B cell (primary cell): ENCODE results near the gene TBC1D3B. TPM values are rescaled to one million over a fixed set of nuclear protein-coding genes. Genes with fewer than 3 reads are reported as not detected.
"Not testable (repeated sequence)": the region's sequence is repeated elsewhere in the genome, so short reads cannot be mapped to it uniquely, and the experiment has no call there.

Experiments
- ATAC-seq: fragments of 200-7000 bp; cut with Tn5 transposase; one replicate; pipeline ENCODE4 v1.10.0; 2021; ENCODE audit warnings: low read depth, mild to moderate bottlenecking, moderate number of reproducible peaks, moderate library complexity
- CTCF ChIA-PET: fragments of 350-600 bp; sonication (Branson Sonifier 250); formaldehyde crosslinking; loops from one replicate; lab custom pipeline; 2021; ENCODE audit warnings: antibody characterized with exemption, inconsistent platforms; lab: Charles Lee
- POLR2A ChIA-PET: fragments of 350-600 bp; sonication (Branson Sonifier 250); formaldehyde crosslinking; loops from one replicate; lab custom pipeline; 2021; ENCODE audit warnings: antibody characterized with exemption; lab: Charles Lee
- DNase-seq: peaks from one replicate; pipeline ENCODE4 v3.0.0; 2013
- H2AFZ ChIP-seq: 2 replicates; pipeline ENCODE4 v1.6.1; 2012; ENCODE audit warnings: mild to moderate bottlenecking, low read depth, low read length; ENCODE audit not compliant: insufficient read depth, poor library complexity, severe bottlenecking
- H3K27ac ChIP-seq, 2 donors: 1 replicate in 1 of 2; 2 replicates in 1 of 2; pipeline ENCODE4 v1.5.1; 2012 to 2013; ENCODE audit warnings: low read length in 2 of 2, mild to moderate bottlenecking in 2 of 2, moderate library complexity in 1 of 2
- H3K27me3 ChIP-seq, 4 experiments: fragments of 200-600 bp in 1 of 4; sonication (generic) in 1 of 4; replicated peaks in 1 of 4; 1 replicate in 2 of 4; 2 replicates in 2 of 4; pipeline versions ENCODE4 v1.6.1 to v1.7.0; 2013 to 2016; ENCODE audit warnings: low read length in 3 of 4, mild to moderate bottlenecking in 2 of 4, mixed read lengths in 1 of 4, moderate library complexity in 1 of 4; ENCODE audit not compliant: insufficient read depth in 4 of 4, control insufficient read depth in 3 of 4; ENCODE audit errors: control extremely low read depth in 1 of 4
- H3K36me3 ChIP-seq, 2 experiments: replicated peaks in 1 of 2; 1 replicate in 1 of 2; 2 replicates in 1 of 2; pipeline versions ENCODE4 v1.6.1 to v1.7.1; 2013; ENCODE audit warnings: low read length in 1 of 2; ENCODE audit not compliant: insufficient read depth in 2 of 2, control insufficient read depth in 1 of 2; ENCODE audit errors: control extremely low read depth in 1 of 2, extremely low read depth in 1 of 2
- H3K4me1 ChIP-seq, 2 donors: fragments of 200-600 bp in 1 of 2; sonication (generic) in 1 of 2; 1 replicate in 1 of 2; 2 replicates in 1 of 2; pipeline versions ENCODE4 v1.5.1 to v1.6.1; 2013 to 2017; ENCODE audit warnings: low read length in 2 of 2; ENCODE audit not compliant: control insufficient read depth in 2 of 2, insufficient read depth in 2 of 2
- H3K4me2 ChIP-seq: replicated peaks from 2 replicates; pipeline ENCODE3; 2012; ENCODE audit warnings: mild to moderate bottlenecking, low read depth, low read length; ENCODE audit not compliant: poor library complexity, severe bottlenecking
- H3K4me3 ChIP-seq, 5 experiments: fragments of 200-600 bp in 1 of 5; sonication (generic) in 1 of 5; 1 replicate in 3 of 5; 2 replicates in 2 of 5; pipeline versions ENCODE4 v1.5.1 to v1.7.0; 2011 to 2016; ENCODE audit warnings: low read length in 4 of 5, mild to moderate bottlenecking in 4 of 5, low read depth in 2 of 5, control low read depth in 1 of 5, moderate library complexity in 1 of 5; ENCODE audit not compliant: insufficient read depth in 1 of 5; ENCODE audit errors: control extremely low read depth in 1 of 5, extremely low read depth in 1 of 5
- H3K79me2 ChIP-seq: fragments of 200-600 bp; sonication (generic); one replicate; pipeline ENCODE4 v1.6.0; 2016; ENCODE audit warnings: low read length; ENCODE audit not compliant: control insufficient read depth, insufficient read depth
- H3K9ac ChIP-seq: fragments of 200-600 bp; sonication (generic); 2 replicates; pipeline ENCODE4 v1.6.1; 2017; ENCODE audit warnings: mild to moderate bottlenecking, low read length, moderate library complexity
- H3K9me3 ChIP-seq, 3 donors: one replicate each; pipeline versions ENCODE4 v1.6.1 to v1.7.1; 2013; ENCODE audit warnings: low read length in 2 of 3; ENCODE audit not compliant: control insufficient read depth in 2 of 3, insufficient read depth in 1 of 3; ENCODE audit errors: control extremely low read depth in 1 of 3
- H4K20me1 ChIP-seq: 2 replicates; pipeline ENCODE4 v1.6.0; 2012; ENCODE audit warnings: mild to moderate bottlenecking, low read length; ENCODE audit not compliant: insufficient read depth, control insufficient read depth, poor library complexity, severe bottlenecking
- H3K27ac Mint-ChIP-seq: one replicate; pipeline ENCODE4 v1.8.0; 2021; ENCODE audit warnings: mixed read lengths
- H3K27me3 Mint-ChIP-seq: one replicate; pipeline ENCODE4 v1.8.0; 2021; ENCODE audit warnings: mixed read lengths
- H3K4me1 Mint-ChIP-seq: one replicate; pipeline ENCODE4 v1.8.0; 2021; ENCODE audit warnings: mixed read lengths
- H3K4me3 Mint-ChIP-seq: one replicate; pipeline ENCODE4 v1.8.0; 2021; ENCODE audit warnings: mixed read lengths
- H3K9me3 Mint-ChIP-seq: one replicate; pipeline ENCODE4 v1.8.0; 2022; ENCODE audit warnings: mixed read lengths; ENCODE audit not compliant: insufficient read depth
- CTCF ChIP-seq: fragments of 200-600 bp; IDR thresholded peaks from one replicate; pipeline ENCODE4 v1.8.0; 2022; ENCODE audit warnings: antibody characterized with exemption, mild to moderate bottlenecking
- EZH2 ChIP-seq: IDR thresholded peaks from 2 replicates; pipeline ENCODE4 v1.6.1; 2012; ENCODE audit warnings: borderline replicate concordance, low read depth, mild to moderate bottlenecking, moderate library complexity, low read length; ENCODE audit not compliant: insufficient read depth, poor library complexity, severe bottlenecking
- WGBS: methylation state at CpG from one replicate; pipeline ENCODE4 v1.1.5; 2013; ENCODE audit warnings: missing lambda C conversion rate; ENCODE audit not compliant: insufficient coverage; 5-methylcytosine and 5-hydroxymethylcytosine counted together
- intact Hi-C: fragments of 100-400 bp; cut with micrococcal nuclease; formaldehyde crosslinking; loops from one replicate; pipeline ENCODE4 v1.10.0; 2022
- polyA plus RNA-seq: library from polyadenylated mRNA; depleted of rRNA; stranded (reverse); fragments of >200 nt; gene quantifications from 2 replicates; pipeline ENCODE4 v1.2.3, GENCODE V29; 2012
- total RNA-seq, 2 donors: library from RNA; stranded (reverse); fragments of 120-200 nt in 1 of 2; gene quantifications; 1 replicate in 1 of 2; 2 replicates in 1 of 2; pipeline versions ENCODE4 v1.2.3 to v1.2.4, GENCODE V29; 2013 to 2022

Gene TBC1D3B
- total and polyA plus RNA-seq, 2 donors (not counting 1 experiment from before 2014, with no cell fraction given): 3.2 to 17.3 TPM

GRCh38 chr17:36193216-36193775 lies 16.9 kb upstream of the TBC1D3B start:
- H3K27me3 Mint-ChIP-seq: no peaks in the 10 kb centered on the region
- H3K4me1 Mint-ChIP-seq: peaks cover 27% of the 10 kb centered on the region
- ChIA-PET CTCF (no interaction called here), POLR2A (no interaction called here)
- no CpG with 5 or more reads among the region's 1 CpG for WGBS
- Histone ChIP-seq H3K27me3 (peaks cover 0 to 32% (median 0%) of the 10 kb centered on the region in 4 experiments), H3K36me3 (no peaks in the 10 kb centered on the region), H3K9me3 (no peaks in the 10 kb centered on the region), H3K4me3 (no peak overlapping the region), H3K4me1 (peaks cover 40 to 43% of the 10 kb centered on the region in 2 donors), H4K20me1 (no peaks in the 10 kb centered on the region), H3K4me2 (no peak overlapping the region), H3K9ac (no peak overlapping the region), H2AFZ (no peak overlapping the region), H3K27ac (no peak overlapping the region), H3K79me2 (no peaks in the 10 kb centered on the region)
- ATAC-seq: no peak
- no peak overlapping the region for H3K4me3 Mint-ChIP-seq
- no peak for DNase-seq
- H3K27ac Mint-ChIP-seq: no peak overlapping the region
- intact Hi-C loops: no loop called here
- no peaks in the 10 kb centered on the region for H3K9me3 Mint-ChIP-seq
- TF ChIP-seq EZH2: no peak
- TF ChIP-seq CTCF: no peak

GRCh38 chr17:36190549-36191330 lies 14.3 kb upstream of the TBC1D3B start:
- H3K79me2 ChIP-seq, intact Hi-C loops, CTCF ChIA-PET, H3K4me3 Mint-ChIP-seq, H3K27me3 Mint-ChIP-seq, ATAC-seq, H2AFZ ChIP-seq, H3K27ac ChIP-seq, H3K9me3 ChIP-seq, H3K27ac Mint-ChIP-seq, POLR2A ChIA-PET, H3K36me3 ChIP-seq, H3K9me3 Mint-ChIP-seq, DNase-seq, H3K9ac ChIP-seq, H4K20me1 ChIP-seq, H3K4me2 ChIP-seq, H3K4me3 ChIP-seq: not testable (repeated sequence)
- no CpG with 5 or more reads among the region's 9 CpGs for WGBS
- peaks cover 12% of the 10 kb centered on the region for H3K4me1 Mint-ChIP-seq
- H3K4me1 ChIP-seq: peaks cover 19 to 31% of the 10 kb centered on the region in 2 donors
- H3K27me3 ChIP-seq: peaks cover 0 to 34% (median 0%) of the 10 kb centered on the region in 4 experiments

GRCh38 chr17:36189993-36190392 lies 13.6 kb upstream of the TBC1D3B start:
- H3K9me3 Mint-ChIP-seq, H4K20me1 ChIP-seq, H3K27ac Mint-ChIP-seq, H3K9me3 ChIP-seq, H3K27ac ChIP-seq, ATAC-seq, POLR2A ChIA-PET, H3K4me2 ChIP-seq, H2AFZ ChIP-seq, CTCF ChIA-PET, H3K27me3 Mint-ChIP-seq, H3K4me3 Mint-ChIP-seq, DNase-seq, H3K4me3 ChIP-seq, H3K36me3 ChIP-seq, H3K79me2 ChIP-seq, H3K9ac ChIP-seq, intact Hi-C loops: not testable (repeated sequence)
- H3K27me3 ChIP-seq: peaks cover 0 to 37% (median 3%) of the 10 kb centered on the region in 4 experiments
- no CpG with 5 or more reads among the region's 5 CpGs for WGBS
- H3K4me1 ChIP-seq: peaks cover 19 to 25% of the 10 kb centered on the region in 2 donors
- H3K4me1 Mint-ChIP-seq: peaks cover 12% of the 10 kb centered on the region
